CD4-positive, alpha-beta T cell (primary cell): ENCODE data around the gene SOCS2. TPM values are rescaled to one million over a fixed set of nuclear protein-coding genes. Genes with fewer than 3 reads are reported as not detected.

Experiments
- ATAC-seq: fragments of 200-7000 bp; cut with Tn5 transposase; one replicate; pipeline ENCODE4 v1.10.0; 2022; ENCODE audit warnings: mild to moderate bottlenecking; ENCODE audit not compliant: poor library complexity
- CTCF ChIA-PET: fragments of 350-600 bp; sonication (Branson Sonifier 250); formaldehyde crosslinking; loops from one replicate; lab custom pipeline; 2021; ENCODE audit warnings: antibody characterized with exemption, inconsistent platforms; lab: Charles Lee
- POLR2A ChIA-PET: fragments of 350-600 bp; sonication (Branson Sonifier 250); formaldehyde crosslinking; loops from one replicate; lab custom pipeline; 2021; ENCODE audit warnings: antibody characterized with exemption, inconsistent platforms; lab: Charles Lee
- DNase-seq, 14 experiments: peaks; one replicate each; pipeline ENCODE4 v3.0.0-alpha.2; 2013 to 2020; ENCODE audit warnings: mixed read lengths in 2 of 14
- H3K27ac ChIP-seq, 2 donors: one replicate each; pipeline versions ENCODE4 v1.5.1 to v1.7.0; 2013; ENCODE audit warnings: low read length in 2 of 2, low read depth in 1 of 2, mild to moderate bottlenecking in 1 of 2
- H3K27me3 ChIP-seq, 2 experiments: 1 replicate in 1 of 2; 2 replicates in 1 of 2; pipeline versions ENCODE4 v1.6.1 to v1.7.0; 2013; ENCODE audit warnings: low read length in 2 of 2, control low read depth in 1 of 2, mild to moderate bottlenecking in 1 of 2, moderate library complexity in 1 of 2; ENCODE audit not compliant: insufficient read depth in 2 of 2, control insufficient read depth in 1 of 2
- H3K36me3 ChIP-seq: one replicate; pipeline ENCODE4 v1.6.1; 2013; ENCODE audit warnings: low read length, control low read depth; ENCODE audit not compliant: insufficient read depth
- H3K4me1 ChIP-seq: one replicate; pipeline ENCODE4 v1.6.1; 2013; ENCODE audit warnings: low read length, control low read depth; ENCODE audit not compliant: insufficient read depth
- H3K4me3 ChIP-seq: one replicate; pipeline ENCODE4 v1.5.1; 2013; ENCODE audit warnings: mild to moderate bottlenecking, low read length, moderate library complexity
- H3K9me3 ChIP-seq, 2 experiments: 1 replicate in 1 of 2; 2 replicates in 1 of 2; pipeline versions ENCODE4 v1.6.1 to v1.7.0; 2013; ENCODE audit warnings: low read length in 2 of 2, mild to moderate bottlenecking in 2 of 2, control low read depth in 1 of 2, moderate library complexity in 1 of 2; ENCODE audit not compliant: control insufficient read depth in 1 of 2, insufficient read depth in 1 of 2
- H3K27ac Mint-ChIP-seq: one replicate; pipeline ENCODE4 v1.8.0; 2020; ENCODE audit warnings: mixed read lengths
- H3K27me3 Mint-ChIP-seq: one replicate; pipeline ENCODE4 v1.8.0; 2021; ENCODE audit warnings: mixed read lengths
- H3K36me3 Mint-ChIP-seq: one replicate; pipeline ENCODE4 v1.8.0; 2021; ENCODE audit warnings: low read depth, mixed read lengths
- H3K4me1 Mint-ChIP-seq: one replicate; pipeline ENCODE4 v1.8.0; 2021; ENCODE audit warnings: low read depth, mixed read lengths
- H3K4me3 Mint-ChIP-seq: one replicate; pipeline ENCODE4 v1.8.0; 2020; ENCODE audit warnings: mild to moderate bottlenecking, mixed read lengths
- H3K9me3 Mint-ChIP-seq: one replicate; pipeline ENCODE4 v1.8.0; 2020; ENCODE audit warnings: mixed read lengths
- CTCF ChIP-seq: fragments of 200-600 bp; IDR thresholded peaks from one replicate; pipeline ENCODE4 v1.8.0; 2022; ENCODE audit warnings: antibody characterized with exemption, mild to moderate bottlenecking
- intact Hi-C, 2 experiments: fragments of 100-400 bp; cut with DNase I in 1 of 2; cut with micrococcal nuclease in 1 of 2; formaldehyde crosslinking; loops; one replicate each; pipeline versions ENCODE4 v1.15.1 to v1.9.0; 2023 to 2025; cut with DNase I, micrococcal nuclease
- total RNA-seq, 174 experiments: library from RNA in 2 of 174; stranded (reverse) in 2 of 174; gene quantifications; one replicate each; pipeline ENCODE4 v1.2.3 and lab custom pipeline; 2021 to 2026

The SOCS2 gene
- total RNA-seq, 2 experiments from 2014 or later, result 4.1 to 4.2 TPM

DNA sequence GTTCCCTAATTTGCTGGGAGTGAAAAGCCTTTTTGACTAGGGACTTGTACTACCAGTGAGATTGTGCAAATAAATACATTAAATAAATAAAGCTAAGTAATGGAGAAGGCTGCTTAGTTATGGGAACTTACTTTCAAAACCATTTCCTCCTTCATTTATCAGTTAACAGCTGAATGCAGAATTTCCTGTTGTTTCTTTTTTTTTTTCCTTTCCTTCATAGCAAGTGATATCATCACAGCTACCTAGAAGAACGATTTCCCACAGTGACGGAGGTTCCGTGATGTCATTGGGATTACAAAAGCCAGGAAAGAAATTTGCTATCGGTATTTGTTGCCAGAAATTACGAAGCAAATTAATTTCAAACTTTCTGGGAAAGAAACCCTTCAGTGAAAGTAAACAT, 42.1 kb upstream of the SOCS2 start:
- H3K27ac ChIP-seq, result no peak overlapping the region
- Mint-ChIP-seq H3K4me1 (no peaks in the 10 kb centered on the region), H3K36me3 (no peaks in the 10 kb centered on the region), H3K27ac (no peak overlapping the region), H3K27me3 (peaks cover 17% of the 10 kb centered on the region), H3K4me3 (no peak overlapping the region), H3K9me3 (no peaks in the 10 kb centered on the region)
- POLR2A ChIA-PET, result no interaction called here
- H3K9me3 ChIP-seq, result no peaks in the 10 kb centered on the region
- no peaks in the 10 kb centered on the region for H3K36me3 ChIP-seq
- ATAC-seq (no peak), DNase-seq (no peak)
- intact Hi-C loops, result no loop called here
- H3K27me3 ChIP-seq, result no peaks in the 10 kb centered on the region
- H3K4me3 ChIP-seq, result no peak overlapping the region
- no peaks in the 10 kb centered on the region for H3K4me1 ChIP-seq
- TF ChIP-seq CTCF, result no peak
- CTCF ChIA-PET, result no interaction called here

GRCh38 chr12:93533310-93533709, 39.2 kb upstream of the SOCS2 start:
- Histone ChIP-seq H3K9me3 (no peaks in the 10 kb centered on the region), H3K4me1 (peaks cover 6% of the 10 kb centered on the region), H3K27ac (no peak overlapping the region), H3K27me3 (no peaks in the 10 kb centered on the region), H3K4me3 (no peak overlapping the region), H3K36me3 (no peaks in the 10 kb centered on the region)
- ATAC-seq, result no peak
- no peaks in the 10 kb centered on the region for H3K9me3 Mint-ChIP-seq
- no peaks in the 10 kb centered on the region for H3K4me1 Mint-ChIP-seq
- intact Hi-C loops, result no loop called here
- H3K27ac Mint-ChIP-seq, result no peak overlapping the region
- H3K4me3 Mint-ChIP-seq, result no peak overlapping the region
- no peaks in the 10 kb centered on the region for H3K36me3 Mint-ChIP-seq
- H3K27me3 Mint-ChIP-seq, result no peaks in the 10 kb centered on the region
- TF ChIP-seq CTCF, result no peak
- CTCF ChIA-PET, result no interaction called here
- no peak for DNase-seq
- POLR2A ChIA-PET, result no interaction called here

GRCh38 chr12:93536111-93536765, 36.2 kb upstream of the SOCS2 start:
- Histone ChIP-seq H3K27ac (no peak overlapping the region), H3K4me1 (peaks cover 6% of the 10 kb centered on the region), H3K9me3 (no peaks in the 10 kb centered on the region), H3K4me3 (no peak overlapping the region), H3K27me3 (no peaks in the 10 kb centered on the region), H3K36me3 (no peaks in the 10 kb centered on the region)
- ATAC-seq, result no peak
- Mint-ChIP-seq H3K27ac (no peak overlapping the region), H3K27me3 (no peaks in the 10 kb centered on the region), H3K4me1 (no peaks in the 10 kb centered on the region), H3K36me3 (no peaks in the 10 kb centered on the region), H3K4me3 (no peak overlapping the region), H3K9me3 (no peaks in the 10 kb centered on the region)
- TF ChIP-seq CTCF, result no peak
- ChIA-PET POLR2A (no interaction called here), CTCF (no interaction called here)
- intact Hi-C loops, result no loop called here
- DNase-seq, result no peak
